8988T (cell line): ENCODE measurements around the gene CBFA2T3.
"Not testable (repeated sequence)": the region's sequence is repeated elsewhere in the genome, so short reads cannot be mapped to it uniquely, and the experiment has no call there.

Experiments
- DNase-seq: peaks from one replicate; pipeline ENCODE4 v3.0.0; 2011

CBFA2T3 gene

DNA sequence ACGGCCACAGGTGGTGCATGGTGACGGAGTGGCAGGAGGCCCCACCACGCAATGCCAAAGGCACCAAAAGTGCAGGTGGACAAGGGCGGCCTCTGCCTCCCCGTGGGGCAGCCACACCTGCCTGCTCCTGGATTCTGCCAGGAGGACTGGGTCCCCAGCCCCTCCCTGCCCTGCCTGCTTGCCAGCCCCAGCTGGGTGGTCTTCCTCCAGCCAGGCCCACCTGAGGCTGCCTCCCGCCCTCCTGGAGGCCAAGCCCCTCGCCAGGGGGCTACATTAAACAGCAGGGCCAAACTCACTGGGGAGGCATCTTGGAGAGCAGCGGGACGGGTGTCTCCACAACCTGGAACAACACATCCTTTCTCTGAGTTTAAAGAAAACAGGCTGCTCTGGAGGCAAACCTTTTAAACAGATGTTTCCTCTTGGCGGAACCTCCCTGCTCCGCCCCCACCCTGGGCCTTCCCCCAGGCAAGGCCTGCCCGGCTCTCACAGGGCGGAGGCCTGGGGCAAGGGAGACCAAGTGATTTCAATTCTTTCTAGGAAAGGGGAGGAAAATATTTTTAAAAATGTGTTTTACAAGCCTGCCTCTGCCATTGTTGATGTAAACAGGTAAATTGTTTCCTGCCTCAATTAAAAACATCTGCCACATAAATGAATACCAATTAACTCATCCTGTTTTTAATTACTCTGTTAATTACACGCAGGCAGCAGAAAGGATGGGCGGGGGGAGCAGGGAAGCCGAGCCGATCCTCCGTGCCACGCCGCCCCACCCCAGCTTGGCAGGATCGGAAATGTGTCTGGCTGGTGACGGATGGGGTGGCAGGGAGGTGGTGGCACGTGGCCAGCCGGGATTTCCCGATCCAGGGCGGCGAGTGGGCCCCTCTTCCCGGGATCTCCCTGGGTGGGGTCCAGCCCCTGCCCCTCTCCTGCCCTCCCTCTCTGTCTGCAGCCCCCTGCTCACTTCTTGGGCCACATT is 56.1 kb downstream of the CBFA2T3 start:
- DNase-seq, result no peak

- no peak for DNase-seq
These were observed 57.1 kb downstream of the CBFA2T3 start for GRCh38 chr16:88919936-88920335.

DNA sequence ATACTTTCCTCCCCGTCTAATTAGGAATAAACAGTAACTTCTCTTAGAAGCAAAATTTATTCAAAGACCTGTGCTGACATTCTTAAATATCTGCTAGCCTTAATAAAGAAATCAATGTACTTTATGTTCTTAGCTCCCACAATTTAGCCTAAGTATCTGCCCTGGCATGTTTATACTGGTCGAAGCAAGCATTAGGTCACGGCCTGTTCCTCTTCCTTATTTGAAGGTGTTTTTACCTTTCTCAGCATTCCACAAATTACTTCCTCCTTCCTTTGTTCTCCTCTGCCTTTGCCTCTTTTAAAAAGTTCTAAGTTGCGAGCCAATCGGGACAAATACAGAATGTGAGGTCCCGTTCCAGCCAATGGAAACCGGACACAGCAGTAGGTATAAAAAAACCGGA is 58.1 kb downstream of the CBFA2T3 start:
- DNase-seq, result not testable (repeated sequence)

GRCh38 chr16:88917915-88918627 is 58.9 kb downstream of the CBFA2T3 start:
- no peak for DNase-seq

- DNase-seq, result no peak
These were observed 59.7 kb downstream of the CBFA2T3 start for GRCh38 chr16:88917146-88917914.

DNA sequence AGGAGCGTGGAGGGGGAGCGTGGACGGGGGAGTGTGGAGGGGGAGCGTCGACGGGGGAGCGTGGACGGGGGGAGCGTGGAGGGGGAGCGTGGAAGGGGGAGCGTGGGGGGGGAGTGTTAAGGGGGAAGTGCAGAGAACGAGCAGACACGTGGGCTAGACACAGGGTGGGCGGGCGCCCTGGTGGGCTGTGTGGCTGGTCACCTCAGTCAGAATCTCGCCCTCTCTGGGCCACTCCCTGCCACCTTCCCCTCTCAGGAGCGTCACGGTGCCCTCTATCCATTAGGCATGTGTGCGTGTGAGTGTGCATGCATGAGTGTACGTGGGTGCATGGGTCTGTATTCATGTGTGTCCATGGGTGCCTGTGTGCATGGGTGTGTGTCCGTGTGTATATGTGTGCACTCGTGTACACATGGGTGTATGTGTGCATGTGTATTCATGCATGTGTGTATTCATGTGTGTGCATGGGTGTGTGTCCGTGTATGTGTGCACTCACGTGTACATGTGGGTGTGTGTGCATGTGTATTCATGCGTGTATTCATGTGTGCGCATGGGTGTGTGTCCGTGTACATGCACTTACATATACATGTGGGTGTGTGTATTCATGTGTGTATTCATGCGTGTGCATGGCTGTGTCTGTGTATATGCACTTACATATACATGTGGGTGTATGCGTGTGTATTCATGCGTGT is 61.2 kb downstream of the CBFA2T3 start:
- no peak for DNase-seq

DNA sequence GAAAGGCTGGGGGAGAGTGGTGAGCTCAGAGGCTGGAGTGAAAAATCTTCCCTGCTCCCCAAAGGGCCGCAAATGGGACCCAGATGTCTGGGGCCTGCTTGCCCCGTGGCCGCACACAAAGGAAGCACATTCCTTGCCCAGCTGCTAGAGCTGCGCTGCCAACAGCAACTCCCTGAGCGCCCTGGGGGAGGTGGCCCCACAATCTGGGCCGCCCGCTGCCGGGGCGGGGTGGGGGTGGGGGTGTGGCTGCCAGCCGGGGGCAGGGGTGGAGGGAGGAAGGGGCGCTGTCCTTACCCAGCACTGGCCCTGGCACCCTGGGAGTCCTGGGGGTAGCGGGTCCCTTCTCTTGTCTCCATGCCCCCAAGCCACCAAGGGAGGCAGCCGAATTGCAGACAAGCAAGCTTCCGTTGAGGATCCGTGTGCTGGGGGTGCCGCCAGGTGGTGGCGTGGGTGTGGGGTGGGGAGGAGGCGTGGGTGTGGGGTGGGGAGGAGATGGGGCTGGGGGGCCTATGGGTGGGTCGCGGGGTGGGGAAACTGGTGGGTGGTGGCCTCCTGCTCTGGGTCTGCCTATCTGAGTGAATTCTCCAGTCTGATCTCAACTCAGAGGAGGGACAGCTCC is 62.1 kb downstream of the CBFA2T3 start:
- no peak for DNase-seq

DNA sequence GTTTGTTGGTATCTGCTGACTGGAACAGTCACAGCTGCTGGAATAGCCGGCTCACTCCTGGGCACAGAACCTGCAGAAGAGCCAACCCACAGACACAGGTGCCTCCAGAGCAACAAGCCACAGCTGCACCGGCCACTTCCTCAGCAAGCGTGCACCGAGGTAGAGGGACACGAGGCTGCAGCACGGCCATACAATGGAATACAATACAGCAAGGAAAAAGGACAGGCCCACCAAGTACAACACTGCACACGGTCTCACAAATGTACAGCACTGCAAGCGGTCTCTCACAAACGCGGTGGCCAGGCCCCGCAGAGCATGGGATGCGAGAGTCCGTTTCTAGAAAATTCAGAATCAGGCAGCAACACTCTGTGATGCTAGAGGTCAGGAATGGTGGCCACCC is 63.1 kb downstream of the CBFA2T3 start:
- DNase-seq, result no peak

- no peak for DNase-seq
These were observed 63.9 kb downstream of the CBFA2T3 start for GRCh38 chr16:88913001-88913612.

DNA sequence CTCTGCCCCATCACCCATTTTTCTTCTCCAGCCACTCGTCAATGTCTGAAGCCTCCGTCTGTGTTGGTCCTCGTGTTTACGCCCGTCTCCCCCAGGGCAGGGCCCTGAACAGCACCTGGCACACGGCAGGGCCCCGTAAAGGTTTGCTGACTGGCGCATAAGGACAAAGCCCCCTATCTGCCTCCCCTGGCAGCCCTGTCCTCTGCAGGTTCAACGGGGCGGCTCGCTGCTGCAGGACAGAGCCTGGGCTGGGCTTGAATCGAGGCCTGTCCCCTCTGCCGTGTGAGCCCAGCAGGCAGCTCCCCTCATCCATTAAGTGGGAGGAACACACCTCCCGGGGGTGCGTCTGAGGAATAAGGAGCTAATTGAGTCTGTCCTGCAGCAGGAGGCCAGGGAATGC is 64.5 kb downstream of the CBFA2T3 start:
- no peak for DNase-seq

- no peak for DNase-seq
These were observed 65.1 kb downstream of the CBFA2T3 start for GRCh38 chr16:88911946-88912310.

GRCh38 chr16:88911136-88911945 is 65.7 kb downstream of the CBFA2T3 start:
- no peak for DNase-seq

DNA sequence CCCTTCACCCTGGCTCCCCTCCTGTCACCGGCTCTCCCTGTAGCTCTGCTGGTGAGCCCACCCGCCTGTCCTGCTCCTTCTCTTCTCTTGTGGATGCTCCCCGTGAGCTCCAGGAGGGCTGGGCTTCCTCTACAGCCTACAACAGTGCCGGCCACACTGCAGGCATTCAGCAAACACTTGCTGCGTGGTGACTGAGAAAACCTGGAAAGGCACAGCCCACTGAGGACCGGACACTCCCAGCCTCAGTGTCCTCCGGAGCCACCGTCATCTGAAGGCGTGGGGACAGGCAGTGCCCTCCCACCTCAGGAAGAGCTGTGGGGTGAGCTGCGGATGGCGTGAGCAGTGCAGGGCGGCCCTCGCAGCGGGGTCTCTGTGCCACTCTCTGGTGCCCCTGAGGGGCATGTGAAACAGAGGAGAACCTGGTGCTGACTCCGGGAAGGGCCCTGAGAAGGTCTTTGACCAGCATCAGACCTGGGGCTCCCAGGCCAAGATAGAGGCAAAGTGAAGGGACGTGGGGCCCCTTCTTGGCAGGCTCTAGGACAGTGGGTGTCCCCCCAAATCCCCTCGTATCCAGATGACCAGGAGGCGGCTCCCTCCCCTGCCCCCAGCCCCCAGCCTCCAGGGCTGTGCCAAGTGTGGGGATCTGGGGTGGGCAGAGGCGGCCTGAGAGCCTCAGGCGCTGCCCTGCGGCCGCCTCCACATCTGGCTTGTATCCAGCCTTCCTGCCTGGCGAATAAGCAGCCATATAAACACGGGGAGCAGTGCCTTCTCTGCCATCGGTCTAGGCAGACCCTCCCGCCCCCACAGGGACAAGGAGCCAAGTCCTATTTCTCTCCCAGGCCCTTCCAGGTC is 66.5 kb downstream of the CBFA2T3 start:
- DNase-seq, result no peak

GRCh38 chr16:88909431-88910210 is 67.4 kb downstream of the CBFA2T3 start:
- no peak for DNase-seq

DNA sequence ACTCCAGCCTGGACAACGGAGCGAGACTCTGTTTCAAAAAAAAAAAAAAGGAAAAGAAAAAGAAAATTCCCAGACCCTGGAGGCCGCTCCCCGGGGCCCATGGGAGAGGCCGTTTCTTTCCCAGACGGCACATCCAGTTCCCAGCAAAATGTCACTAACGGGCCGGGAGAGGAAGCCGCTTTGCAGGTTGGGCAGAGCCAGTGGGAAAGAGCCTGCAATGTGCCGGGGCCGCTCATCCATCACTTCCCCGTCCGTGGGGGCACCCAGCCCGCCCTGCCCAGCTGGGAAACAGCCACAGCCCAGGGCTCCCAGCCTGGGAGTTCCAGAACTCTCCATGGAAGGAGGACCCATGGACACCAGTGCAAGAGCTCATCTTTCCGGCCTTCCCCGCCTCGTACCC is 68.7 kb downstream of the CBFA2T3 start:
- DNase-seq, result no peak

DNA sequence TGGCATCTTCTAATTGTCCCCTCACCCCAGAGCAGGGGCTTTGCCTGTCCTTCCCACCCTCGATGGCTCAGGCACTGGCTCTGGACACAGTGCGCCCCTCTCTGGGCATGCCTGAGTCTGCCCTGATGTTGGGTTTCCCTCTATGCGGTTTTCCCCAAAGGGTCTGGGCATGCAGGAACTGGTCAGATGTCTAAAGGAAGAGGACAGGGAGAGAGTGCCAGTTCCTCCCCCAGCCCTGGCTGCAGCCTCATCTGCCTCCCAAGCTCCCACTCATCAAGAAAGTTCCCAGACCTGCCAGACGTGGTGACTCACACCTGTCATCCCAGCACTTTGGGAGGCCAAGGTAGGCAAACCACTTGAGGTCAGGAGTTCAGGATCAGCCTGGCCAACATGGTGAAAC is 69.2 kb downstream of the CBFA2T3 start:
- peak; percentile 72 for DNase-seq

DNA sequence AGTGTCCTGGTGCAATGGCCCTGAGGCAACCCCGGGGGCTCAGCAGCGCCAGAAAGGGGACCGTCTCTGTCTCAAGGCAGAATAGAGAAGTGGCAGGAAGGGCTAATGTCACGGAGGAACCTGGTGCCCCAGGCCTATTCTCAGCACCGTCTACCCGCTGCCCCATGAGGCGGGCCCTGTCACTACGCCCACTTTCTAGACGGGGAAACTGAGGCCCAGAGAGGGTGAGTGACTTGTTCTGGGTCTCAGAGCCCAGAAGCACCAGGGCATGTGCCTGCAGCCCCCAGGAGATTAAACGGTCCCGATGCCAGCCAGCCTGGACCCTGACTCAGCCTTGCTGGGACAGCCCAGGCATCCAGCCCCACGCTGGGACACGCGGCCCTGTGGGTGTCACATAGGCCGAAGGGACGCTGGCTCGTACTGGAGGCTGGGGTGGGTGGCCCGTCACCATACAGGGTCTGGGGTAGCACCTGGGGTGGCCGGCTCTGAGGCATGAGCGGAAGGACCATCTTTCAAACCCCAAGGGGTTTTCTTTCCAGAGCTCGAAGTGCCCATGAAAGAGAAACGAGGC is 70.4 kb downstream of the CBFA2T3 start:
- no peak for DNase-seq

DNA sequence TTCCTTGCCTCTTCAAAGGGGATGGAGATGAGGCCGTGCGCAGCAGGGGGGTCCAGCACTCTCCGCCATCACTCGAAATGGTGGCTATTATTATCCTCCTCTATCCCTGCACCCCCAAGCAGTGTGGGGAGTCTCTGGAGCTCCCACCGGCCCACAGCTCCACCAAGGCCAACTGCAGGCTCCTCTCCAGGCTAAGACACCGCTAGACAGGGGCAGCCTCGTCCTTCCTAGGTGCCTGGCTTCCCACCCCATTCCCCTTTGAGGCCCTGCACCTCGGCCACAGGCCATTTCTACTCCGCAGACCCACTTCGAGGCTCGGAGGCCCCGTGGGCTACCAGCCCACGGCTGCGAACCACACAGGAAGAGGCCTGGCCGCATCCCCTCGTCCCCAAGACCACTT is 71.0 kb downstream of the CBFA2T3 start:
- DNase-seq, result no peak

- peak; percentile 81 for DNase-seq
These were observed 71.4 kb downstream of the CBFA2T3 start for GRCh38 chr16:88905563-88905962.
